ENCODE data around the gene FBXO10. TPM values are rescaled to one million over a fixed set of nuclear protein-coding genes. Genes with fewer than 3 reads are reported as not detected.

FBXO10 gene
- total RNA-seq, 1 experiment from 2014 or later, result 5.3 TPM

- no peaks in the 10 kb centered on the region for H4K20me1 ChIP-seq (ENCODE audit: insufficient read depth)
- ChIA-PET CTCF (no interaction called here), RAD21 (ENCODE audit: low non-redundant PET in 1 of 2, low total read pairs in 2 of 2, uncharacterized antibody in 2 of 2, unreplicated experiment in 2 of 2) (no interaction called here), POLR2A (no interaction called here)
- DNase-seq (ENCODE audit: low read depth, low spot score) (no peak), ATAC-seq (no peak)
- no peaks in the 10 kb centered on the region for H3K36me3 ChIP-seq (ENCODE audit: control insufficient read depth in 1 of 2, insufficient read depth in 2 of 2, low read length in 2 of 2)
- no peak overlapping the region for H3K27ac ChIP-seq (ENCODE audit: low read depth, low read length)
- no peak for TF ChIP-seq ELF1 (IDR thresholded peaks at IDR 0.05; ENCODE audit: borderline replicate concordance, low read depth)
- TF ChIP-seq ZNF274 (IDR thresholded peaks at IDR 0.05; ENCODE audit: low read depth, low read length), result no peak
- TF ChIP-seq EZH2 (IDR thresholded peaks at IDR 0.05), result no peak
- no peak for TF ChIP-seq ZFX (IDR thresholded peaks at IDR 0.05)
- no peak for TF ChIP-seq JUND (IDR thresholded peaks at IDR 0.05)
- TF ChIP-seq, protein P1, sequence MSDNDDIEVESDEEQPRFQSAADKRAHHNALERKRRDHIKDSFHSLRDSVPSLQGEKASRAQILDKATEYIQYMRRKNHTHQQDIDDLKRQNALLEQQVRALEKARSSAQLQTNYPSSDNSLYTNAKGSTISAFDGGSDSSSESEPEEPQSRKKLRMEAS (IDR thresholded peaks at IDR 0.05), result no peak
- TF ChIP-seq SRF (IDR thresholded peaks at IDR 0.05; ENCODE audit: low read depth), result no peak
- no peak for TF ChIP-seq SP1 (IDR thresholded peaks at IDR 0.05; ENCODE audit: low read depth)
- TF ChIP-seq POLR2AphosphoS5 (IDR thresholded peaks at IDR 0.05; ENCODE audit: low read depth, low read length), result no peak
- no peak for TF ChIP-seq CBX3 (IDR thresholded peaks at IDR 0.05; ENCODE audit: low read depth)
- no peak for TF ChIP-seq FOSL1 (IDR thresholded peaks at IDR 0.05; ENCODE audit: low read depth)
- TF ChIP-seq, protein P2, sequence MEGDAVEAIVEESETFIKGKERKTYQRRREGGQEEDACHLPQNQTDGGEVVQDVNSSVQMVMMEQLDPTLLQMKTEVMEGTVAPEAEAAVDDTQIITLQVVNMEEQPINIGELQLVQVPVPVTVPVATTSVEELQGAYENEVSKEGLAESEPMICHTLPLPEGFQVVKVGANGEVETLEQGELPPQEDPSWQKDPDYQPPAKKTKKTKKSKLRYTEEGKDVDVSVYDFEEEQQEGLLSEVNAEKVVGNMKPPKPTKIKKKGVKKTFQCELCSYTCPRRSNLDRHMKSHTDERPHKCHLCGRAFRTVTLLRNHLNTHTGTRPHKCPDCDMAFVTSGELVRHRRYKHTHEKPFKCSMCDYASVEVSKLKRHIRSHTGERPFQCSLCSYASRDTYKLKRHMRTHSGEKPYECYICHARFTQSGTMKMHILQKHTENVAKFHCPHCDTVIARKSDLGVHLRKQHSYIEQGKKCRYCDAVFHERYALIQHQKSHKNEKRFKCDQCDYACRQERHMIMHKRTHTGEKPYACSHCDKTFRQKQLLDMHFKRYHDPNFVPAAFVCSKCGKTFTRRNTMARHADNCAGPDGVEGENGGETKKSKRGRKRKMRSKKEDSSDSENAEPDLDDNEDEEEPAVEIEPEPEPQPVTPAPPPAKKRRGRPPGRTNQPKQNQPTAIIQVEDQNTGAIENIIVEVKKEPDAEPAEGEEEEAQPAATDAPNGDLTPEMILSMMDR (IDR thresholded peaks at IDR 0.05 in 2 of 3, conservative IDR thresholded peaks at IDR 0.05 in 1 of 3; ENCODE audit: borderline replicate concordance in 1 of 3, insufficient read depth in 1 of 3, low read depth in 2 of 3, low read length in 2 of 3), result no peak
- no peak for TF ChIP-seq SIN3A (IDR thresholded peaks at IDR 0.05; ENCODE audit: low read depth)
- TF ChIP-seq CEBPB (IDR thresholded peaks at IDR 0.05; ENCODE audit: low read depth), result no peak
- no peaks in the 10 kb centered on the region for H3K9me2 ChIP-seq (ENCODE audit: insufficient read depth)
- no peak overlapping the region for H2AFZ ChIP-seq (ENCODE audit: low read depth, low read length, poor library complexity, severe bottlenecking)
- intact Hi-C loops (cut with micrococcal nuclease), result no loop called here
- no peaks in the 10 kb centered on the region for H3K79me2 ChIP-seq (ENCODE audit: insufficient read depth, low read length)
- no peak overlapping the region for H3K9ac ChIP-seq (ENCODE audit: low read length)
- BruUV-seq (replicated peaks), result no TSS peak
- H3K4me3 ChIP-seq (replicated peaks in 1 of 2; ENCODE audit: low read depth in 1 of 2, low read length in 2 of 2), result no peak overlapping the region
- H3K4me1 ChIP-seq (ENCODE audit: control insufficient read depth in 1 of 2, insufficient read depth in 2 of 2, low read length in 2 of 2), result no peaks in the 10 kb centered on the region
- no peak overlapping the region for H3K4me2 ChIP-seq (ENCODE audit: low read length)
- no peaks in the 10 kb centered on the region for H3K9me3 ChIP-seq (ENCODE audit: control insufficient read depth in 1 of 2, insufficient read depth in 1 of 2, low read depth in 1 of 2, low read length in 2 of 2)
- no peaks in the 10 kb centered on the region for H3K27me3 ChIP-seq (ENCODE audit: insufficient read depth, low read length)
Observed at GRCh38 chr9:37617832-37618231, 41.7 kb upstream of the FBXO10 start.
